IMR-90 (cell line): Measurements from ENCODE around the gene ABHD16B. TPM values are rescaled to one million over a fixed set of nuclear protein-coding genes. Genes with fewer than 3 reads are reported as not detected.

ENCODE experiments used
- ATAC-seq: fragments of 200-7000 bp; cut with Tn5 transposase; 2 replicates; pipeline ENCODE4 v1.9.1; 2020; ENCODE audit warnings: low read depth, mild to moderate bottlenecking, moderate library complexity
- BruUV-seq: library from RNA; stranded (reverse); fragments of 400-500 nt; replicated peaks from 2 replicates; lab custom pipeline; 2021; lab: Mats Ljungman, UMichigan
- CTCF ChIA-PET: fragments of 300-600 bp; formaldehyde crosslinking; extraction: SDS; loops from one replicate; lab custom pipeline; 2021; ENCODE audit warnings: antibody characterized with exemption; lab: Yijun Ruan, JAX
- POLR2A ChIA-PET: fragments of 300-600 bp; sonication (Branson Sonifier 250); formaldehyde crosslinking; loops from one replicate; lab custom pipeline; 2022; ENCODE audit warnings: antibody characterized with exemption; ENCODE audit not compliant: unreplicated experiment; lab: Charles Lee
- DNase-seq: peaks from one replicate; pipeline ENCODE4 v3.0.0; 2013
- H2AFZ ChIP-seq: replicated peaks from 2 replicates; pipeline ENCODE3; 2013; ENCODE audit warnings: low read length, mild to moderate bottlenecking; ENCODE audit not compliant: poor library complexity
- H2AK5ac ChIP-seq: 2 replicates; pipeline ENCODE4 v1.6.1; 2013; ENCODE audit warnings: low read depth, low read length, inconsistent platforms
- H2AK9ac ChIP-seq: replicated peaks from 2 replicates; pipeline ENCODE3; 2013; ENCODE audit warnings: mild to moderate bottlenecking, low read depth, low read length, moderate library complexity; ENCODE audit not compliant: poor library complexity
- H2BK120ac ChIP-seq: 2 replicates; pipeline ENCODE4 v1.6.1; 2013; ENCODE audit warnings: low read depth, low read length, inconsistent platforms
- H2BK15ac ChIP-seq: 3 replicates; pipeline ENCODE4 v1.6.1; 2013; ENCODE audit warnings: low read depth, low read length, inconsistent platforms
- H2BK20ac ChIP-seq: 2 replicates; pipeline ENCODE4 v1.6.1; 2013; ENCODE audit warnings: low read depth, mild to moderate bottlenecking, inconsistent platforms, low read length, moderate library complexity
- H2BK5ac ChIP-seq: 2 replicates; pipeline ENCODE4 v1.6.1; 2013; ENCODE audit warnings: mild to moderate bottlenecking, low read depth, low read length, inconsistent platforms; ENCODE audit not compliant: poor library complexity, severe bottlenecking
- H3K14ac ChIP-seq: replicated peaks from 2 replicates; pipeline ENCODE4 v1.6.1; 2013; ENCODE audit warnings: low read depth, low read length, inconsistent platforms
- H3K18ac ChIP-seq: 2 replicates; pipeline ENCODE4 v1.6.1; 2013; ENCODE audit warnings: low read depth, low read length, control low read depth
- H3K23ac ChIP-seq: 2 replicates; pipeline ENCODE4 v1.6.1; 2013; ENCODE audit warnings: low read depth, low read length, inconsistent platforms
- H3K27ac ChIP-seq: 2 replicates; pipeline ENCODE4 v1.5.1; 2013; ENCODE audit warnings: mild to moderate bottlenecking, control low read depth, low read length; ENCODE audit not compliant: insufficient read depth
- H3K27me3 ChIP-seq: 2 replicates; pipeline ENCODE4 v1.6.1; 2013; ENCODE audit warnings: low read length; ENCODE audit not compliant: control insufficient read depth, insufficient read depth
- H3K36me3 ChIP-seq: 2 replicates; pipeline ENCODE4 v1.6.1; 2013; ENCODE audit warnings: low read length, mixed read lengths; ENCODE audit not compliant: control insufficient read depth, insufficient read depth
- H3K4ac ChIP-seq: 2 replicates; pipeline ENCODE4 v1.6.1; 2013; ENCODE audit warnings: low read depth, low read length, inconsistent platforms
- H3K4me1 ChIP-seq: 2 replicates; pipeline ENCODE4 v1.6.1; 2013; ENCODE audit warnings: low read length, mixed read lengths; ENCODE audit not compliant: control insufficient read depth, insufficient read depth
- H3K4me2 ChIP-seq: 2 replicates; pipeline ENCODE4 v1.6.1; 2013; ENCODE audit warnings: low read depth, mild to moderate bottlenecking, control low read depth, low read length, moderate library complexity
- H3K4me3 ChIP-seq: 2 replicates; pipeline ENCODE4 v1.5.1; 2013; ENCODE audit warnings: low read depth, mild to moderate bottlenecking, control low read depth, low read length, moderate library complexity; ENCODE audit not compliant: insufficient read depth
- H3K56ac ChIP-seq: 2 replicates; pipeline ENCODE4 v1.6.1; 2013; ENCODE audit warnings: low read length, inconsistent platforms; ENCODE audit not compliant: insufficient read depth; ENCODE audit errors: extremely low read depth
- H3K79me1 ChIP-seq, 2 experiments: 2 replicates each; pipeline ENCODE4 v1.6.1; 2013; ENCODE audit warnings: low read length in 2 of 2, inconsistent platforms in 1 of 2, low read depth in 1 of 2
- H3K9ac ChIP-seq: 2 replicates; pipeline ENCODE4 v1.6.1; 2013; ENCODE audit warnings: low read depth, low read length, control low read depth
- H3K9me1 ChIP-seq: 2 replicates; pipeline ENCODE4 v1.6.1; 2013; ENCODE audit warnings: low read length, inconsistent platforms; ENCODE audit not compliant: insufficient read depth
- H3K9me3 ChIP-seq: 2 replicates; pipeline ENCODE4 v1.6.1; 2013; ENCODE audit warnings: low read length; ENCODE audit not compliant: control insufficient read depth, insufficient read depth
- H4K20me1 ChIP-seq: 2 replicates; pipeline ENCODE4 v1.6.1; 2013; ENCODE audit warnings: low read length, inconsistent platforms; ENCODE audit not compliant: insufficient read depth
- H4K5ac ChIP-seq: 2 replicates; pipeline ENCODE4 v1.6.1; 2013; ENCODE audit warnings: mild to moderate bottlenecking, low read depth, low read length, control low read depth
- H4K8ac ChIP-seq, 2 experiments: 2 replicates each; pipeline ENCODE4 v1.6.1; 2013; ENCODE audit warnings: low read depth in 2 of 2, low read length in 2 of 2, control low read depth in 1 of 2, inconsistent platforms in 1 of 2
- H4K91ac ChIP-seq: 2 replicates; pipeline ENCODE4 v1.6.1; 2013; ENCODE audit warnings: low read depth, low read length, inconsistent platforms; ENCODE audit not compliant: insufficient read depth
- BHLHE40 ChIP-seq: fragments of 150-350 bp; IDR thresholded peaks from 2 replicates; pipeline ENCODE4 v1.6.1; 2016; ENCODE audit warnings: mild to moderate bottlenecking, low read depth, low read length
- CTCF ChIP-seq: conservative IDR thresholded peaks from 2 replicates; pipeline ENCODE4 v1.5.1; 2012; ENCODE audit warnings: mild to moderate bottlenecking, low read depth, low read length, improper control_type of control experiment
- MAFK ChIP-seq: IDR thresholded peaks from 2 replicates; pipeline ENCODE4 v1.6.1; 2012; ENCODE audit warnings: low read depth, low read length, improper control_type of control experiment
- MAZ ChIP-seq: IDR thresholded peaks from 2 replicates; pipeline ENCODE4 v1.6.1; 2012; ENCODE audit warnings: low read depth, mild to moderate bottlenecking, low read length, improper control_type of control experiment, moderate library complexity, borderline replicate concordance
- MXI1 ChIP-seq: IDR thresholded peaks from 2 replicates; pipeline ENCODE4 v1.6.1; 2012; ENCODE audit warnings: low read depth, mild to moderate bottlenecking, low read length, moderate library complexity, borderline replicate concordance
- POLR2A ChIP-seq: IDR thresholded peaks from 2 replicates; pipeline ENCODE4 v1.6.1; 2012; ENCODE audit warnings: mild to moderate bottlenecking, low read depth, low read length
- RAD21 ChIP-seq: IDR thresholded peaks from 2 replicates; pipeline ENCODE4 v1.6.1; 2012; ENCODE audit warnings: low read length, improper control_type of control experiment
- RFX5 ChIP-seq: IDR thresholded peaks from 2 replicates; pipeline ENCODE4 v1.8.0; 2012; ENCODE audit warnings: low read depth, mild to moderate bottlenecking, low read length, moderate library complexity
- SMC3 ChIP-seq: fragments of 150-350 bp; IDR thresholded peaks from 2 replicates; pipeline ENCODE4 v1.6.1; 2016; ENCODE audit warnings: low read depth, mild to moderate bottlenecking, antibody characterized with exemption, low read length, moderate library complexity
- whole genome bisulfite sequencing, 2 experiments: methylation state at CpG; one replicate each; pipeline versions ENCODE4 v1.1.5 to v1.1.7; 2013; ENCODE audit warnings: missing lambda C conversion rate in 2 of 2; ENCODE audit not compliant: insufficient read length in 1 of 2; ENCODE audit errors: extremely low coverage in 2 of 2; 5-methylcytosine and 5-hydroxymethylcytosine counted together
- dilution Hi-C: fragments of 300-500 bp; cut with HindIII; formaldehyde crosslinking; loops from one replicate; pipeline ENCODE4 v1.14.3; 2018; ENCODE audit warnings: low sequenced_read_pairs; ENCODE audit not compliant: unreplicated experiment
- in situ Hi-C: fragments of 300-500 bp; cut with MboI; formaldehyde crosslinking; loops from 3 replicates; pipeline ENCODE4 v1.14.3; 2019; ENCODE audit warnings: low sequenced_read_pairs, inconsistent platforms, mixed read lengths
- intact Hi-C: fragments of 100-400 bp; cut with micrococcal nuclease; formaldehyde crosslinking; loops from 2 replicates; pipeline ENCODE4 v1.10.0; 2022
- polyA plus RNA-seq, 3 experiments: library from polyadenylated mRNA; depleted of rRNA; stranded (reverse); fragments of >200 nt; gene quantifications; 2 replicates each; pipeline ENCODE4 v1.2.3, GENCODE V29; 2012; ENCODE audit warnings: low replicate concordance in 1 of 3
- total RNA-seq: library from RNA; depleted of rRNA; stranded (reverse); fragments of >200 nt; gene quantifications from 2 replicates; pipeline ENCODE4 v1.2.3, GENCODE V29; 2012
- TF ChIP-seq, protein P1 (sequence below): fragments of 150-350 bp; IDR thresholded peaks from 2 replicates; pipeline ENCODE4 v1.6.1; 2016; ENCODE audit warnings: low read depth, mild to moderate bottlenecking, low read length, moderate library complexity, borderline replicate concordance

The ABHD16B gene
- total and polyA plus RNA-seq, 2 of the 4 experiments (the other 2 are of a cell fraction) = 0.05 TPM; not detected in 1

DNA sequence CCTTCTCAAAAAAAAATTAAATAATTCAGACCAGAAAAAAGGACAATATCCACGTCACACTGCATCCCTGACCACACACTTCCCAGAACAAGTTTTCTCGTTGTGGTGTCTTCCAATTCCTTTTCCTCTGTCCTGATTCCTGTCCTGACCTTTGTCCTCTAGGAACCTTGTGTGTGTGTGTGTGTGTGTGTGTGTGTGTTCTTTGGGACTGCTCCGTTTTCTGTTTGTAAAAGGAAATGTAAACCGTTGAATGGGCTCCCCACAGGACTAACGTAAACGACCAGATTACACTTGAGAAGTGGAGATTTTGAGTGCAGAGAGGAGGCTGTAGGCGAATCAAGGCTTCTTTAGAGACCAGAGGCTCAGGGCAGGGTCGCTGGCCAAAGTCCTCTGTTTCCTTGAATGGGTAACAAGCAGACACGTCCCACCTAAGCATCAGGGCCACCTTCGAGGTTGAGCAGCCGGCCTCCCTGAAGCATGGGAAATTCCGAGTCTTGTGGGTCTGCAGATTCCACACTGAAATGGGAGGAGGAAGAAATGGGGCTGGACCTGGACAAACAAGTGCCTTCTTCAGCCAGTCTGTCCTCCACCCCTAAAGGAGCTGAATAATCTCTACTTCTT lies 37.5 kb upstream of the ABHD16B start:
- Histone ChIP-seq H2BK15ac (no peak overlapping the region), H4K20me1 (peaks cover 50% of the 10 kb centered on the region), H3K9me3 (no peaks in the 10 kb centered on the region), H2BK120ac (no peak overlapping the region), H3K56ac (no peak overlapping the region), H2AFZ (no peak overlapping the region), H2AK9ac (no peak overlapping the region), H3K23ac (no peak overlapping the region), H3K27ac (no peak overlapping the region), H3K9ac (no peak overlapping the region), H3K27me3 (no peaks in the 10 kb centered on the region), H3K79me1 (peaks cover 23 to 74% of the 10 kb centered on the region in 2 experiments), H4K8ac (no peak overlapping the region), H2BK5ac (no peak overlapping the region), H2BK20ac (no peak overlapping the region), H2AK5ac (peak overlapping the region; percentile 78; the same call in 1 of the 2 replicates), H3K18ac (no peak overlapping the region), H3K4me1 (peaks cover 14% of the 10 kb centered on the region), H3K4ac (peak overlapping the region; percentile 42; the same call in 1 of the 2 replicates), H3K36me3 (0 out of 2 replicates have a peak, but pooled peaks cover 3% of the 10 kb centered on the region), H4K5ac (no peak overlapping the region), H3K4me2 (no peak overlapping the region), H4K91ac (no peak overlapping the region), H3K9me1 (peaks cover 13% of the 10 kb centered on the region), H3K14ac (no peak overlapping the region), H3K4me3 (no peak overlapping the region)
- dilution Hi-C loops (no loop called here), in situ Hi-C loops (no loop called here), intact Hi-C loops (no loop called here)
- ChIA-PET POLR2A (no interaction called here), CTCF (no interaction called here)
- TF ChIP-seq CTCF (no peak), MAFK (no peak), BHLHE40 (no peak), MXI1 (no peak), MAZ (no peak), SMC3 (no peak), RAD21 (no peak), RFX5 (no peak), POLR2A (no peak)
- TF ChIP-seq, protein P1, sequence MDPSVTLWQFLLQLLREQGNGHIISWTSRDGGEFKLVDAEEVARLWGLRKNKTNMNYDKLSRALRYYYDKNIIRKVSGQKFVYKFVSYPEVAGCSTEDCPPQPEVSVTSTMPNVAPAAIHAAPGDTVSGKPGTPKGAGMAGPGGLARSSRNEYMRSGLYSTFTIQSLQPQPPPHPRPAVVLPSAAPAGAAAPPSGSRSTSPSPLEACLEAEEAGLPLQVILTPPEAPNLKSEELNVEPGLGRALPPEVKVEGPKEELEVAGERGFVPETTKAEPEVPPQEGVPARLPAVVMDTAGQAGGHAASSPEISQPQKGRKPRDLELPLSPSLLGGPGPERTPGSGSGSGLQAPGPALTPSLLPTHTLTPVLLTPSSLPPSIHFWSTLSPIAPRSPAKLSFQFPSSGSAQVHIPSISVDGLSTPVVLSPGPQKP = no peak
- BruUV-seq = no TSS peak
- ATAC-seq (no peak), DNase-seq (no peak)
- no CpG with 5 or more reads among the region's 12 CpGs for WGBS, 2 experiments
